Keratinocyte (primary cell): ENCODE data around the gene GRK3. TPM values are rescaled to one million over a fixed set of nuclear protein-coding genes. Genes with fewer than 3 reads are reported as not detected.

Experiments
- DNase-seq: peaks from one replicate; pipeline ENCODE4 v3.0.0-alpha.2; 2011; ENCODE audit warnings: low read depth, missing footprints, low spot score
- FAIRE-seq: peaks from 2 replicates; lab custom pipeline; 2011; peaks lifted over from hg19 to GRCh38; lab: Jason Lieb, UNC
- H2AFZ ChIP-seq: 2 replicates; pipeline ENCODE4 v1.6.0; 2012; ENCODE audit warnings: low read length, control low read depth, inconsistent platforms; ENCODE audit not compliant: control insufficient read depth
- H3K27ac ChIP-seq: 2 replicates; pipeline ENCODE4 v1.5.1; 2011; ENCODE audit warnings: low read length; ENCODE audit not compliant: control insufficient read depth, insufficient read depth
- H3K27me3 ChIP-seq: 3 replicates; pipeline ENCODE4 v1.6.0; 2011; ENCODE audit warnings: low read length; ENCODE audit not compliant: control insufficient read depth, insufficient read depth; ENCODE audit errors: extremely low read depth
- H3K36me3 ChIP-seq, 2 experiments: 2 replicates in 1 of 2; 3 replicates in 1 of 2; pipeline ENCODE4 v1.5.1; 2011; ENCODE audit warnings: low read length in 2 of 2, mild to moderate bottlenecking in 1 of 2; ENCODE audit not compliant: control insufficient read depth in 2 of 2, insufficient read depth in 2 of 2; ENCODE audit errors: extremely low read depth in 1 of 2
- H3K4me1 ChIP-seq: 3 replicates; pipeline ENCODE4 v1.5.1; 2011; ENCODE audit warnings: low read length; ENCODE audit not compliant: control insufficient read depth, insufficient read depth; ENCODE audit errors: extremely low read depth
- H3K4me2 ChIP-seq: 3 replicates; pipeline ENCODE4 v1.6.0; 2011; ENCODE audit warnings: low read depth, low read length; ENCODE audit not compliant: control insufficient read depth, insufficient read depth; ENCODE audit errors: extremely low read depth
- H3K4me3 ChIP-seq, 3 experiments: fragments of 200-600 bp in 1 of 3; sonication (generic) in 1 of 3; 2 replicates in 2 of 3; 3 replicates in 1 of 3; pipeline ENCODE4 v1.5.1; 2011 to 2016; ENCODE audit warnings: low read length in 3 of 3, mild to moderate bottlenecking in 3 of 3, control low read depth in 2 of 3, inconsistent platforms in 1 of 3, low read depth in 1 of 3, mixed read lengths in 1 of 3, mixed run types in 1 of 3, moderate library complexity in 1 of 3; ENCODE audit not compliant: control insufficient read depth in 2 of 3, insufficient read depth in 2 of 3; ENCODE audit errors: extremely low read depth in 1 of 3
- H3K79me2 ChIP-seq: 2 replicates; pipeline ENCODE4 v1.6.0; 2012; ENCODE audit warnings: low read length; ENCODE audit not compliant: control insufficient read depth, insufficient read depth
- H3K9ac ChIP-seq: 3 replicates; pipeline ENCODE4 v1.6.0; 2011; ENCODE audit warnings: low read length; ENCODE audit not compliant: control insufficient read depth, insufficient read depth; ENCODE audit errors: extremely low read depth
- H3K9me1 ChIP-seq: 3 replicates; pipeline ENCODE4 v1.6.0; 2011; ENCODE audit warnings: low read length; ENCODE audit not compliant: control insufficient read depth, insufficient read depth; ENCODE audit errors: extremely low read depth
- H3K9me3 ChIP-seq: 2 replicates; pipeline ENCODE4 v1.5.1; 2012; ENCODE audit warnings: low read depth, low read length; ENCODE audit not compliant: control insufficient read depth
- H4K20me1 ChIP-seq: 3 replicates; pipeline ENCODE4 v1.6.0; 2011; ENCODE audit warnings: low read length; ENCODE audit not compliant: control insufficient read depth, insufficient read depth; ENCODE audit errors: extremely low read depth
- EZH2 ChIP-seq: IDR thresholded peaks from one replicate; pipeline ENCODE4 v1.6.1; 2012; ENCODE audit warnings: inconsistent platforms, mild to moderate bottlenecking, low read length, moderate library complexity
- dilution Hi-C: fragments of 300-500 bp; cut with MboI; formaldehyde crosslinking; loops from one replicate; pipeline ENCODE4 v1.7.0; 2020; ENCODE audit warnings: low sequenced_read_pairs; ENCODE audit not compliant: extremely low pct_ligation_motif_present
- polyA plus RNA-seq, 5 experiments: library from polyadenylated mRNA; depleted of rRNA in 3 of 5; stranded (reverse) in 3 of 5; stranded (forward) in 1 of 5; unstranded in 1 of 5; fragments of >200 nt; gene quantifications; 1 replicate in 1 of 5; 2 replicates in 3 of 5; 3 replicates in 1 of 5; pipeline versions ENCODE4 v1.2.1 to v1.2.3, GENCODE V29; 2011 to 2012; ENCODE audit warnings: missing spikeins in 2 of 5, low read depth in 1 of 5, low replicate concordance in 1 of 5
- small RNA-seq, 3 experiments: library from RNA; depleted of rRNA; stranded (forward); fragments of <200 nt; gene quantifications; one replicate each; pipeline ENCODE3, GENCODE V24; 2012; ENCODE audit warnings: low read depth in 3 of 3, low replicate concordance in 1 of 3; ENCODE audit not compliant: insufficient read length in 3 of 3
- TF ChIP-seq, protein P1 (sequence below), 3 experiments: IDR thresholded peaks in 1 of 3; conservative IDR thresholded peaks in 1 of 3; optimal IDR thresholded peaks in 1 of 3; 2 replicates in 2 of 3; 3 replicates in 1 of 3; pipeline versions ENCODE3 to v1.5.1; 2011; ENCODE audit warnings: low read length in 3 of 3, mild to moderate bottlenecking in 3 of 3, moderate library complexity in 2 of 3, control low read depth in 1 of 3, inconsistent platforms in 1 of 3; ENCODE audit not compliant: insufficient read depth in 2 of 3; ENCODE audit errors: extremely low read depth in 1 of 3

GRK3 gene
- polyA plus RNA-seq, 1 donor (not counting 4 experiments of a cell fraction or from before 2014, with no cell fraction given), result 8.1 TPM

- H3K4me3 ChIP-seq, result no peak overlapping the region
- dilution Hi-C loops, result no loop called here
- no peaks in the 10 kb centered on the region for H3K27me3 ChIP-seq
- no peak for TF ChIP-seq EZH2
- TF ChIP-seq, protein P1, sequence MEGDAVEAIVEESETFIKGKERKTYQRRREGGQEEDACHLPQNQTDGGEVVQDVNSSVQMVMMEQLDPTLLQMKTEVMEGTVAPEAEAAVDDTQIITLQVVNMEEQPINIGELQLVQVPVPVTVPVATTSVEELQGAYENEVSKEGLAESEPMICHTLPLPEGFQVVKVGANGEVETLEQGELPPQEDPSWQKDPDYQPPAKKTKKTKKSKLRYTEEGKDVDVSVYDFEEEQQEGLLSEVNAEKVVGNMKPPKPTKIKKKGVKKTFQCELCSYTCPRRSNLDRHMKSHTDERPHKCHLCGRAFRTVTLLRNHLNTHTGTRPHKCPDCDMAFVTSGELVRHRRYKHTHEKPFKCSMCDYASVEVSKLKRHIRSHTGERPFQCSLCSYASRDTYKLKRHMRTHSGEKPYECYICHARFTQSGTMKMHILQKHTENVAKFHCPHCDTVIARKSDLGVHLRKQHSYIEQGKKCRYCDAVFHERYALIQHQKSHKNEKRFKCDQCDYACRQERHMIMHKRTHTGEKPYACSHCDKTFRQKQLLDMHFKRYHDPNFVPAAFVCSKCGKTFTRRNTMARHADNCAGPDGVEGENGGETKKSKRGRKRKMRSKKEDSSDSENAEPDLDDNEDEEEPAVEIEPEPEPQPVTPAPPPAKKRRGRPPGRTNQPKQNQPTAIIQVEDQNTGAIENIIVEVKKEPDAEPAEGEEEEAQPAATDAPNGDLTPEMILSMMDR (optimal IDR thresholded peaks at IDR 0.05 in 1 of 3, IDR thresholded peaks at IDR 0.05 in 1 of 3, conservative IDR thresholded peaks at IDR 0.05 in 1 of 3; ENCODE audit: extremely low read depth in 1 of 3, insufficient read depth in 2 of 3, low read length in 3 of 3), result peak; percentile 41 to 68 (median 56)
- H3K4me2 ChIP-seq, result no peak overlapping the region
- no peaks in the 10 kb centered on the region for H3K9me3 ChIP-seq
- H3K27ac ChIP-seq, result no peak overlapping the region
- FAIRE-seq (peak; percentile 83), DNase-seq (no peak)
- no peaks in the 10 kb centered on the region for H3K79me2 ChIP-seq
- H2AFZ ChIP-seq, result no peak overlapping the region
- H3K36me3 ChIP-seq, result no peaks in the 10 kb centered on the region
- no peaks in the 10 kb centered on the region for H4K20me1 ChIP-seq
- H3K9me1 ChIP-seq, result no peaks in the 10 kb centered on the region
- no peak overlapping the region for H3K9ac ChIP-seq
- H3K4me1 ChIP-seq, result no peaks in the 10 kb centered on the region
Measured at GRCh38 chr22:25777870-25778269, 213.4 kb downstream of the GRK3 start.

Small RNA genes within 50 kb of the gene (small RNA-seq; reads per million reads assigned to genes)
- 0 reads per million in 3 experiments for gene RNA5SP494

Other genes with a start within 250 kb of the GRK3 start
- gene MYO18B, start 177.5 kb downstream of the GRK3 start, polyA plus RNA-seq, result not detected in 3 replicates